GM12873 (cell line): ENCODE measurements around the gene NECTIN3.

Source experiments
- TF ChIP-seq, protein P1 (sequence below): IDR thresholded peaks from 2 replicates; pipeline ENCODE4 v1.5.1; 2012; ENCODE audit warnings: low read depth, mild to moderate bottlenecking, moderate library complexity, low read length, control low read depth; ENCODE audit not compliant: insufficient read depth; ENCODE audit errors: missing control alignments

The NECTIN3 gene

DNA sequence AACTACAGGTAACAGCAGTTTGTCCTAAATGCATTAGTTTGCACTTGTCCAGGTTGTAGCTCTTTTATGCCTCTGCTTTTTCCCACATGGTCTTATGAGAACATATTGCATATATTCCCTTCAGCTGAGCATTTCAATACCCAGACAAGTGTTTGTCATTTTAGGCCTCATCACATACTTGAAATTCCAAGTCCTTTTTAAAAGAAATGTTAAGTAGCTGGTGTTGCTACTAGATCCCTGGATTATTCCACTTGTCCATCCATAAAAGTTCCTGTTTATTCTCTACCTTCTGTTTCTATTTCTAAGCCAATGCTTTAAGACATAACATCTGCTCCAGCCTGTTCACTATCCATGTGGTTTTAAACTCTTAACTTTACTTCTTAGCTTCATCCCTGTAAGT lies 128.4 kb downstream of the NECTIN3 start:
- TF ChIP-seq, protein P1, sequence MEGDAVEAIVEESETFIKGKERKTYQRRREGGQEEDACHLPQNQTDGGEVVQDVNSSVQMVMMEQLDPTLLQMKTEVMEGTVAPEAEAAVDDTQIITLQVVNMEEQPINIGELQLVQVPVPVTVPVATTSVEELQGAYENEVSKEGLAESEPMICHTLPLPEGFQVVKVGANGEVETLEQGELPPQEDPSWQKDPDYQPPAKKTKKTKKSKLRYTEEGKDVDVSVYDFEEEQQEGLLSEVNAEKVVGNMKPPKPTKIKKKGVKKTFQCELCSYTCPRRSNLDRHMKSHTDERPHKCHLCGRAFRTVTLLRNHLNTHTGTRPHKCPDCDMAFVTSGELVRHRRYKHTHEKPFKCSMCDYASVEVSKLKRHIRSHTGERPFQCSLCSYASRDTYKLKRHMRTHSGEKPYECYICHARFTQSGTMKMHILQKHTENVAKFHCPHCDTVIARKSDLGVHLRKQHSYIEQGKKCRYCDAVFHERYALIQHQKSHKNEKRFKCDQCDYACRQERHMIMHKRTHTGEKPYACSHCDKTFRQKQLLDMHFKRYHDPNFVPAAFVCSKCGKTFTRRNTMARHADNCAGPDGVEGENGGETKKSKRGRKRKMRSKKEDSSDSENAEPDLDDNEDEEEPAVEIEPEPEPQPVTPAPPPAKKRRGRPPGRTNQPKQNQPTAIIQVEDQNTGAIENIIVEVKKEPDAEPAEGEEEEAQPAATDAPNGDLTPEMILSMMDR: no peak

DNA sequence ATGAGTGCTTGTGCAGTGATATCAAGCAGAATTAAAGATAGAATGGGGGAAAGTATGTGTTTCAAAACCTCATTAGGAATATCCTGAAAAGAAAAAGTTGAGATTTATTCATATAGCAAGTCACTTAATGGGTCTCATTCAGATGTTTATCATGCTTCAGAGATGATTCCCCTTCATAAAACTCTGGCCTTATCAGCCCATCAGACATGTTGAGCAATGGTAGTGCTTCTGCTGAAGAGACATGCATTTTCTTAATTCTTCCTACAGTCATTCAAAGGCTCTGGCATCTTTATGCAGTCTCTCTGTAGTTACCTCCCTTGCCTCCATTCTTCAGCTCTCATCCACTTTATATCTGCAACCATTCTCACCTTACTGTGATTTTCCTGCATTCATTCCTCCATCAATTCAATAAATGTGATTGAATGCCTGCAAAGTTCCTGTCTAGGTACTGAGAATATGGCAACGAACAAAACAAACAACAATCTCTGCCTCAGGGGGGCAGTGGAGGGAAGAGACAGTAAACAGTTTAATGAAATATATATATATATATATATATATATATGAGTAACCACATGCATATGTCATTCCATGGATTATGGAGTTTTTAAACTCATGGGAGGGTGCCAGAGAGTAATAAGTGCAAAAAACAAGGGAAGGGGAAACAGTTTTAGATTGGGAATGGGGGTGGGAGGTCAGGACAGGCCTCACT lies 138.5 kb downstream of the NECTIN3 start:
- TF ChIP-seq, protein P1: no peak

DNA sequence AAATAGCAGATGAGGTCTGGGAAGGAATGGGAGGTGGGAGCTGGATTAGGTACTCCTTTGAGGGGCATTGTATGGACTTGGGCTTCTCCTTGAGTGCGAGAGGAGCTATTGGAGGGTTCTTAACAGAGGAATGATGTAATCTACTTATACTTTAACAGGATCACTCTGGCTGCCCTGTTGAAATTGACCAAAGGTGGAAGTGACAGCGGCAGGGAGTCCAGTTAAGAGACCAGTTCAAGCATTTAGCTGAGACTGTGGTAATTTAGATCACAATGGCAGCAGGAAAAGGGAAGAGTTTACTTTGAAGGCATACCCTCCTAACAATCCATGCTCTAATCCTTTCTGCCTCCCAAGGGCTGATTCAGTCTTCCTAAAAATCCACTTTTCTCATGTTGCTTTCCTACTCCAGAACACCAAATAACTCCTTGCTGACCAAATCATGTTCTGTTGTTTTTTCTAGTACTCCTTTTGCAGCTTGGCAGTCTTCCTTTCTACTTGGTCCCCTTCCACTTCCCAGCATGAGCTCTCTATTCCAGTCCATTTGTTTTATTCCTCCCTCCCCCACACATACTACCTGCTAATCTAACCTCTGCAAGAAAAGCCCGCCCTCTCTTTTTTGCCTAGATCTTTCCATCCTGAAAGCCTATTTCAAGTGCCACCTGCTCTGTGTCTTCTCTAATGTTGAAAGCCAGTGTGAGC lies 139.4 kb downstream of the NECTIN3 start:
- TF ChIP-seq, protein P1: no peak

DNA sequence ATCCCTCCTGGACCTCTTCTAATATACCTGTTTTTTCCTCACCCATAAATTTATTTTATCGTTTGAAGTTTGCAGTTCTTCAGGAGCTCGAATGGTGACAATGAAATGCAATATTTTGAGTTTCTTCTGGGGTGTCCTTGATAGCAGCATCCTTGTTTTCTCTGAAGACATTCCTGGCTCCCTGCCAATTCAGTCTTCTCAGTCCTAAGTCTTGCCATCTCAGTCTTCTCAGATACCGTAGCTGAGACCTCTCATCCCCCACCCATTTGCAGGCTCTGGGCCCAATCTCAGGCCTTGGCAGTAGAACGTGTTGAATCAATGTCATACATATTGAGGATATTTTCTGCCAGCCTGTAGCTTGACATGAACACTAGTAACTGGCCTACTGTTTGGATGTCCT lies 140.9 kb downstream of the NECTIN3 start:
- TF ChIP-seq, protein P1: no peak

DNA sequence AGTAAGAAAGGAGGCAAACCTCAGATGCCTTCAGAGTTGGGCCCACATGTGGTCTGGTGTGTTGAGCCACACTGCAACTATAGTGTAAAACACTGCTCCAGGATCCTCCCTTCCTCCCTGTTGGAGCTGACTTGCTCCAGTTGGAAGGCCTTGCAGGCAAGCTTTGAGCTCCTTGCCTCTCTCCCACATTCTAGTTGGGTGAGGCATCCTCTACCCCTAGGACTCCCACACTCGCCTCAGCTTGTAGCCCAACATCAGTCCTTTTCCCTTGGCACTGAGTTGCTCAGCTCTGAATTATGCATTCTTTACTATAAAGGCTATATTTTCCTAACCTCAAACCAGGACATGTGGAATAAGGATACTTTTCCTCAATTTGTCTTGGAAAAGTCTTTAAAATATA lies 143.9 kb downstream of the NECTIN3 start:
- TF ChIP-seq, protein P1: no peak

DNA sequence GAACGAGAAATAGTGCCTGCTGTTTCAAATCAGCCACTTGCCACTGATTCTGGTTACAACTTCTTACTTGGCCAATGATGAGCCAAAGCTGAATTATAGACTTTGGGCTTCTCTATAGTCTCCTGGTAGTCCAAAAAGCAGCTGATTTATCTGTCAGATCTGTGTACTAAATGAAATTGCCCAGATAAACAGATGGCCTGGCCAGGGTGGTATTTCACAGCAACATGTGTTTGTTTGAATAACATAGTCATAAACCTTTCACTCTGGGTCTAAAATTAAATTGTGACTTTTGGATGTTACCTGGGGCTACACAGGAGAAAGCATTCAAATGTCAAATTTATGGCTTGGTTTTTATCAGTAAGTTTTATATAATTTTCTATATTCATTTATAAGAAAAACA lies 147.0 kb downstream of the NECTIN3 start:
- TF ChIP-seq, protein P1: no peak

DNA sequence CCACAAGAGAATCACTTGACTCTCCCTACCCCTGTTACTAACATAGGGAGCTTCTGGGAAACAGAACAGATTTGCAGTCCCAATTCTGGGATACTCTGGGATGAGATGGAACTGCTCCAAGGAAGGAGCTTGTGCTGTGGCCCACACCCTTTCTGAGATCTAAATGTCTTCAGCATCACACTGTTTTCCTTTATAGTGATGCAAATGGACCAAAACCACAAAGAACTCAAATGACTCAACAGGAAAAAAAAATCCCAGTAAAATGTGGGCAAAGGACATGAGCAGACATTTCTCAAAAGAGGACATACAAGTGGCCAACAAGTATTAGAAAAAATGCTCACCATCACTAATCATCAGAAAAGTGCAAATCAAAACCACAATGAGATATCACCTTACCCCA lies 155.6 kb downstream of the NECTIN3 start:
- TF ChIP-seq, protein P1: no peak
